Progenitor cell of endocrine pancreas (in vitro differentiated cells): ENCODE data around the gene GPRIN2. TPM values are rescaled to one million over a fixed set of nuclear protein-coding genes. Genes with fewer than 3 reads are reported as not detected.

Experiments used
- DNase-seq: peaks from one replicate; pipeline ENCODE4 v3.0.0; 2021; ENCODE audit warnings: low spot score; ENCODE audit not compliant: unreplicated experiment
- H3K27ac Mint-ChIP-seq: 2 replicates; pipeline ENCODE4 v1.8.0; 2021; ENCODE audit warnings: mild to moderate bottlenecking, moderate library complexity, mixed read lengths
- H3K27me3 Mint-ChIP-seq: 2 replicates; pipeline ENCODE4 v1.8.0; 2021; ENCODE audit warnings: mixed read lengths
- H3K36me3 Mint-ChIP-seq: 2 replicates; pipeline ENCODE4 v1.8.0; 2022; ENCODE audit warnings: mixed read lengths; ENCODE audit not compliant: insufficient read depth
- H3K4me1 Mint-ChIP-seq: 2 replicates; pipeline ENCODE4 v1.8.0; 2021; ENCODE audit warnings: low read depth, mixed read lengths
- H3K4me3 Mint-ChIP-seq: 2 replicates; pipeline ENCODE4 v1.8.0; 2021; ENCODE audit warnings: low read depth, mild to moderate bottlenecking, moderate library complexity, mixed read lengths
- H3K9me3 Mint-ChIP-seq: 2 replicates; pipeline ENCODE4 v1.8.0; 2021; ENCODE audit warnings: low read depth, mixed read lengths
- CTCF ChIP-seq: fragments of 200-600 bp; sonication (generic); IDR thresholded peaks from one replicate; pipeline ENCODE4 v1.5.0; 2021; ENCODE audit warnings: antibody characterized with exemption, mild to moderate bottlenecking; ENCODE audit not compliant: unreplicated experiment
- total RNA-seq: library from RNA; stranded (reverse); gene quantifications from 2 replicates; pipeline ENCODE4 v1.2.1, GENCODE V29; 2021

The GPRIN2 gene
- total RNA-seq, 1 donor from 2014 or later = 14.0 TPM

DNA sequence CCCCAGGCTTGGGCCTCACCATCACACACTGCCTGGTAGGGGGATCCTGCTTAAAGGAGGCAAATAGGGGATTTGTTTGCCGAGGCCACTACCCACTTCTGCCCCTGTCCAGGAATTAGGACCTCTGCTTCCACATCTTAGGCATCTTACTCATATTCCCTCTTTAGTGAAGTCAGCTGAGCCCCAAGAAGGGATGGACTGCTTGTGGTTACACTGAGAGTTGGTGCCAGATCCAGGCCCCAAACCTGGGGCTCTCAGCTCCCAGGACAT, 1.6 kb upstream of the GPRIN2 start:
- Mint-ChIP-seq H3K9me3 (no peaks in the 10 kb centered on the region), H3K27me3 (peaks cover 7% of the 10 kb centered on the region), H3K4me1 (peaks cover 7% of the 10 kb centered on the region), H3K4me3 (no peak overlapping the region), H3K27ac (no peak overlapping the region), H3K36me3 (no peaks in the 10 kb centered on the region)
- no peak for DNase-seq
- TF ChIP-seq CTCF = no peak

DNA sequence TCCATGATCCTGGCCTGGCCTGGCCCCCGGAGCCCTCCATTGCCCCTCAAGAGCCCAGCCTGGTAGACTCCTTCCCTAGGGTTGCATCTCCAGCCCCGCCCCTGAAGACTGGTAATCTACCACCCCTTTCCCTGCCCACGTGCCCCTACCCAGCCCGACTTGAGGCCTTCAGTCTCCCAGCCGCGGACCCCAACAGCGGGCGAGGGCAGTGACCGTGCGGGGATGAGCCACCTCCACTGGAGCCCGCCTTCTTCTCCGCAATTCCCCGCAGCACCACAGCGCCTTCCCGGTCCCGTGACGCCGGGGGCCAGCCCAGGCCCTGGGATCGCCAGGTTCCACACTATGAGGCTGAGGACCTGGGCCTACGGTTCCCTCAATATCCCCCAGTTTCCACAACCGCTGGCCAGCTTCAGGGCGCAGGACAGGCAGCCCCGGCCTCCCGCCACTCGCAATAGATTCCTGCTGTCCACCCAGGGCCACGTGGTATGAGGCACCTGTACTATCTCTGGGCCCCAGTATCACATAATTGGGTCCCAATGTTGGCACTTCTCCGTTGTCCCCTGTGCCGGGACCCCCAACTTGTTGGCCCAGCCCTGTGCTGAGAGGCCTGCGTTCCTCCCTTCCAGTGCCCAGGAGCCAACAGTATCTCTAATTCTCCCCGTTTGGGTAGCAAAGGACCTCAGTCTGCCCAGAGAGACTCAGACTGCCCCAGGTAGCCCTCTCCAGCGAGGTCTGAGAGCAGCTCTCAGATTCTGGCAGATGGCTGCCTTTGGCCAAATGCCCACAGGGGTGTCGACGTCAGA, 1.1 kb upstream of the GPRIN2 start:
- H3K9me3 Mint-ChIP-seq = no peaks in the 10 kb centered on the region

DNA sequence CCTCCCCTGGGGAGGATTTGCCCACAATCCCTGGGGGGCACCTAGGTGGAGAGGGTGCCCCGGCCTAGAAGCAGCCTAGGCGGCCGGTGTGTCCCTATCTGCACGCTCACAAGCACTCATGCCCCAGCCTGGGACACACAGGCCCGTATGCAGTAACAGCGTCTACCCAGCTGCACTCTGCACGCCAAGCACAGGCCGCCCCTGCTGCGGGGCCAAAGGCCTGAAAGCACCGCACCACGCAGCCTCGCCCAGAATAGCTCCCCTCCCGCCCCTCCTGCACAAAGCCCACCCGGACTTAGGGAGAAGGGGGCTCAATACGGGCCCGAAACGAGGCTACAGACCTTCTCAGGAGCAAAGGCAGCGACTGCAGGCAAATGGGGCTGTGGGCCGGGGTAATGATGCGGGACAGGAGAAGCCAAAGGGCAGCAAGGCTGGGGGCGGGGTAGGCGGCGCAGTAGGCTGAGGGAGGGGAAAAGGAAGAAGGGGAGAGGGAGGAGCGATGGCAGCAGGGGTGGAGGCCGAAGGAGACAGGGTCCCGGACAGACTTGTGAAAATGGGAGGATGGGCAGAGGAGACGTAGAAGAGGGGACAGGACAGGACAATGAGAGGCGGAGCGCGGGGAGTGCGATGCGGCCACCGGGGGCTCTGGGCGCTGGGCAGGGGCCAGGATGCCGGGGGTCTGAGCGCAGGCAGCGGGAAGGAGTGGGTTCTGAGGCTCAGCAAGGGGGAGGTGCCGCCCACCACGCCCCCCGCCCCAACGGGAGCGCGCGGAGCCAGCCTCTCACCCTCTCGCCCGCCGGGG, 544 bp downstream of the GPRIN2 start:
- Mint-ChIP-seq H3K36me3 (no peaks in the 10 kb centered on the region), H3K27ac (peak overlapping the region; percentile 89), H3K9me3 (no peaks in the 10 kb centered on the region), H3K27me3 (peaks cover 7% of the 10 kb centered on the region), H3K4me3 (no peak overlapping the region), H3K4me1 (peaks cover 7% of the 10 kb centered on the region)
- DNase-seq = peak; percentile 63
- no peak for TF ChIP-seq CTCF

More for the DNA sequence above, 1.1 kb upstream of the GPRIN2 start:
- no peak overlapping the region for H3K4me3 Mint-ChIP-seq
- H3K27me3 Mint-ChIP-seq = peaks cover 7% of the 10 kb centered on the region
- no peaks in the 10 kb centered on the region for H3K36me3 Mint-ChIP-seq
- peaks cover 7% of the 10 kb centered on the region for H3K4me1 Mint-ChIP-seq
- H3K27ac Mint-ChIP-seq = peak overlapping the region; percentile 65
- peak; percentile 19 for DNase-seq
- TF ChIP-seq CTCF = no peak

DNA sequence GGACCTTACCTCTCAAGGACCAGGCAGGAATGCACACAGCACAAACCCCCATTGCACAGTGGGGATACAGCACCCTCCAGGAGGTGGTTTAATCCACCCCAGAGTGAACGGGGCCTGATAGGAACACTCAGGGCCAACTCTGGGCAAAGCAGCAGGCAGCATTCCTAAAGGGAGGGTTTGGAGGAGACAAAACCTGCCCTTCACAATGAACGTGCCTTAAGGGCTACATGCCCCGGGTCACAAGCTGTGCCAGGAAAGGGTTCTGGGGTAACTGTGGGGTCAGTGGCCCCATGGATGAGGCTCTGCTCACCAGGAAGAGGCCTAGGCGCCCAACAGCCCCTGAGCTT, 1.1 kb downstream of the GPRIN2 start:
- DNase-seq = peak; percentile 11
- Mint-ChIP-seq H3K27me3 (peaks cover 7% of the 10 kb centered on the region), H3K36me3 (no peaks in the 10 kb centered on the region), H3K4me1 (peaks cover 7% of the 10 kb centered on the region), H3K9me3 (no peaks in the 10 kb centered on the region), H3K4me3 (no peak overlapping the region), H3K27ac (no peak overlapping the region)
- no peak for TF ChIP-seq CTCF

DNA sequence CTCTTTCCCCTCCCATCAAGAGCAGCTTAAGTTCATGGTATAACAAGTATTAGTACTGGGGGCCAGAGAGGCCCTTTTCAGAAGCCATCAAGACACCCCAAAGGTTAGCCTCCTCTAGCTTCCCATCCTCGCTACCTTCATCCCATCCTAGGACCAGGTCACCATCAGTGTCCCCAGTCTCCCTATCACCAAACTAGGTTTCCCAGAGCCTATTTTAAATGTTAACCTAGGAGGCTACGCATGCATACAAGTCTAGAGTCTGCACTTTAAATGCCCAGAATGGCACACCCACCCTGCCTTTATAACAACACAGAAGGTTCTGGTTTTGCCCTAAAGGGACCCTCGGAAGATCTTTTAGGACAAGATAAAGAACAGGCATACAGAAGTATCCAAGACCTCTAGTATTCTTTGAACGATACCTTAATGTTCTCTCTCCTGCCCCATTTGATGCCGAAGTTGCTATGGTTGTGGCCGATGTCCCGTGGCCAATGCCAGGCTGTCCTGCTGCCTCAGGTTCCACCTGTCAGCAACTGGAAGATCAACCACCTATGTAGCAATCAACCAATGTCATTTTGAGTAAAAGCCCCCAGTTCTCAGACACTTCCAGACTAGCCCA, 2.2 kb downstream of the GPRIN2 start:
- Mint-ChIP-seq H3K4me1 (peaks cover 7% of the 10 kb centered on the region), H3K9me3 (no peaks in the 10 kb centered on the region), H3K27ac (no peak overlapping the region), H3K36me3 (no peaks in the 10 kb centered on the region), H3K4me3 (no peak overlapping the region), H3K27me3 (peaks cover 7% of the 10 kb centered on the region)
- TF ChIP-seq CTCF = no peak
- DNase-seq = peak; percentile 6
